Measurements from ENCODE around the gene SLC25A3.

DNA sequence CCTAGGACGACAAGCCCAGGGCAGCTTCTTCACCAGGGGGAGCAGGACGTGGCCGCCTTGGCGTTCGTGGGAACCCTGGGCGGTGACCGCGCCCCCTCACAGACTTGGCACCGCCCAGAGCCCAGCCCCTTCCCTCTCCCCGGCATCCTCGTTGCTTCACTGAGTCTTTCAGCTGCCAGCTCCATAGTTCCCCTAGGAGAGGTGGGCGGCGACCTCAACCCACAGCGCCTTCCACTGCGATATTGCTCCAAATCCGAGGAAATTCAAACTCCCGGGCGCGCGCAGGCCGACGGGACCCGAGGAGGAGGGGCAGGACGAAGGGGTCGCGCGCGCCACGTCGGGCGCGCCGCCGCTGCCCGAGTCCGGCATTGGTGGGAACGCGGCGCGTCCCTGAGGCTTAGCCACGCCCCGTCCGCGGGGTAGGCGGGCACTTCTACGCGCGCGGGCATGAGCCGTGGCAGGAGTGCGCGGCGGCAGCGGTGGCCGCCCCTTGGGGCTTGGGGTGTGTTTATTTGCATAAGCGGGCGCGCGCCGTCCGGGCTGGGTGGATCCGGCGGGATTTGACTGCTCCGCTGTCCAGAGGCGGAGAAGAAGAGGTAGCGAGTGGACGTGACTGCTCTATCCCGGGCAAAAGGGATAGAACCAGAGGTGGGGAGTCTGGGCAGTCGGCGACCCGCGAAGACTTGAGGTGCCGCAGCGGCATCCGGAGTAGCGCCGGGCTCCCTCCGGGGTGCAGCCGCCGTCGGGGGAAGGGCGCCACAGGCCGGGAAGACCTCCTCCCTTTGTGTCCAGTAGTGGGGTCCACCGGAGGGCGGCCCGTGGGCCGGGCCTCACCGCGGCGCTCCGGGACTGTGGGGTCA, 51.5 kb downstream of the SLC25A3 start, which contains the start of the genes APAF1 and IKBIP:
- TF ChIP-seq, protein P1, sequence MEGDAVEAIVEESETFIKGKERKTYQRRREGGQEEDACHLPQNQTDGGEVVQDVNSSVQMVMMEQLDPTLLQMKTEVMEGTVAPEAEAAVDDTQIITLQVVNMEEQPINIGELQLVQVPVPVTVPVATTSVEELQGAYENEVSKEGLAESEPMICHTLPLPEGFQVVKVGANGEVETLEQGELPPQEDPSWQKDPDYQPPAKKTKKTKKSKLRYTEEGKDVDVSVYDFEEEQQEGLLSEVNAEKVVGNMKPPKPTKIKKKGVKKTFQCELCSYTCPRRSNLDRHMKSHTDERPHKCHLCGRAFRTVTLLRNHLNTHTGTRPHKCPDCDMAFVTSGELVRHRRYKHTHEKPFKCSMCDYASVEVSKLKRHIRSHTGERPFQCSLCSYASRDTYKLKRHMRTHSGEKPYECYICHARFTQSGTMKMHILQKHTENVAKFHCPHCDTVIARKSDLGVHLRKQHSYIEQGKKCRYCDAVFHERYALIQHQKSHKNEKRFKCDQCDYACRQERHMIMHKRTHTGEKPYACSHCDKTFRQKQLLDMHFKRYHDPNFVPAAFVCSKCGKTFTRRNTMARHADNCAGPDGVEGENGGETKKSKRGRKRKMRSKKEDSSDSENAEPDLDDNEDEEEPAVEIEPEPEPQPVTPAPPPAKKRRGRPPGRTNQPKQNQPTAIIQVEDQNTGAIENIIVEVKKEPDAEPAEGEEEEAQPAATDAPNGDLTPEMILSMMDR (IDR thresholded peaks at IDR 0.05; ENCODE audit: low read depth, low read length): no peak
- no peak for TF ChIP-seq EZH2phosphoT487 (IDR thresholded peaks at IDR 0.05; ENCODE audit: low read depth)

All from OCI-LY3 (cell line).